MM.1S (cell line): ENCODE measurements around the gene SLIT1.

ENCODE experiments used
- DNase-seq: peaks from one replicate; pipeline ENCODE4 v3.0.0-alpha.2; 2015
- H2AFZ ChIP-seq: fragments of 300-600 bp; sonication (generic); 2 replicates; pipeline ENCODE4 v1.6.0; 2016; ENCODE audit warnings: antibody characterized with exemption, low read length
- H3F3A ChIP-seq: fragments of 300-600 bp; sonication (generic); 2 replicates; pipeline ENCODE4 v1.6.1; 2016; ENCODE audit warnings: mild to moderate bottlenecking, antibody characterized with exemption, low read length, moderate library complexity, mixed read lengths; ENCODE audit not compliant: insufficient read depth
- H3K27ac ChIP-seq: fragments of 300-600 bp; sonication (generic); 2 replicates; pipeline ENCODE4 v1.5.1; 2016; ENCODE audit warnings: mild to moderate bottlenecking, low read length
- H3K27me3 ChIP-seq: fragments of 300-600 bp; sonication (generic); replicated peaks from 2 replicates; pipeline ENCODE4 v1.6.0; 2016; ENCODE audit warnings: low read length; ENCODE audit not compliant: insufficient read depth
- H3K36me3 ChIP-seq: fragments of 300-600 bp; sonication (generic); replicated peaks from 2 replicates; pipeline ENCODE4 v1.6.1; 2016; ENCODE audit warnings: mild to moderate bottlenecking, low read length, mixed read lengths; ENCODE audit not compliant: insufficient read depth
- H3K4me1 ChIP-seq: fragments of 300-600 bp; sonication (generic); 2 replicates; pipeline ENCODE4 v1.6.1; 2016; ENCODE audit warnings: low read length, mixed read lengths
- H3K4me2 ChIP-seq: fragments of 300-600 bp; sonication (generic); 2 replicates; pipeline ENCODE4 v1.6.0; 2016; ENCODE audit warnings: low read depth, low read length
- H3K4me3 ChIP-seq: fragments of 300-600 bp; sonication (generic); 2 replicates; pipeline ENCODE4 v1.5.1; 2016; ENCODE audit warnings: low read length, mixed read lengths
- H3K79me2 ChIP-seq: fragments of 300-600 bp; sonication (generic); 2 replicates; pipeline ENCODE4 v1.6.1; 2016; ENCODE audit warnings: mixed run types, low read length, mixed read lengths
- H3K9ac ChIP-seq: fragments of 300-600 bp; sonication (generic); 2 replicates; pipeline ENCODE4 v1.6.1; 2016; ENCODE audit warnings: low read length, mixed read lengths
- H3K9me2 ChIP-seq: fragments of 300-600 bp; sonication (generic); replicated peaks from 2 replicates; pipeline ENCODE4 v1.6.1; 2016; ENCODE audit warnings: mild to moderate bottlenecking, low read length, mixed read lengths; ENCODE audit not compliant: insufficient read depth
- H3K9me3 ChIP-seq: fragments of 300-600 bp; sonication (generic); replicated peaks from 2 replicates; pipeline ENCODE4 v1.6.1; 2016; ENCODE audit warnings: mild to moderate bottlenecking, low read length, mixed read lengths; ENCODE audit not compliant: insufficient read depth
- H4K20me1 ChIP-seq: fragments of 300-600 bp; sonication (generic); 2 replicates; pipeline ENCODE4 v1.6.1; 2016; ENCODE audit warnings: mild to moderate bottlenecking, low read length, moderate library complexity, mixed read lengths; ENCODE audit not compliant: insufficient read depth
- CTCF ChIP-seq: fragments of 300-600 bp; sonication (generic); IDR thresholded peaks from 2 replicates; pipeline ENCODE4 v1.5.1; 2016; ENCODE audit warnings: antibody characterized with exemption, low read length, mixed read lengths
- EZH2 ChIP-seq: fragments of 300-600 bp; sonication (generic); optimal IDR thresholded peaks from 2 replicates; pipeline ENCODE3; 2017; ENCODE audit warnings: low read depth, mild to moderate bottlenecking, antibody characterized with exemption, low read length, mixed read lengths
- EZH2phosphoT487 ChIP-seq: fragments of 300-600 bp; sonication (generic); IDR thresholded peaks from 2 replicates; pipeline ENCODE4 v1.6.1; 2018; ENCODE audit warnings: antibody characterized with exemption, low read length

SLIT1 gene

GRCh38 chr10:97065128-97065527 is 120.6 kb downstream of the SLIT1 start:
- Histone ChIP-seq H3K36me3 (no peaks in the 10 kb centered on the region), H3K27ac (no peak overlapping the region), H3K4me2 (no peak overlapping the region), H3K4me3 (no peak overlapping the region), H3K9ac (no peak overlapping the region), H3F3A (no peaks in the 10 kb centered on the region), H3K4me1 (no peaks in the 10 kb centered on the region), H3K9me2 (no peaks in the 10 kb centered on the region), H3K79me2 (no peaks in the 10 kb centered on the region), H4K20me1 (no peaks in the 10 kb centered on the region), H2AFZ (no peak overlapping the region), H3K27me3 (peaks cover 23% of the 10 kb centered on the region), H3K9me3 (no peaks in the 10 kb centered on the region)
- TF ChIP-seq CTCF (no peak), EZH2 (no peak), EZH2phosphoT487 (no peak)
- no peak for DNase-seq

GRCh38 chr10:97063983-97064837 is 121.5 kb downstream of the SLIT1 start:
- no peak overlapping the region for H3K4me3 ChIP-seq
- H3K79me2 ChIP-seq, result no peaks in the 10 kb centered on the region
- no peaks in the 10 kb centered on the region for H3K9me2 ChIP-seq
- no peak overlapping the region for H2AFZ ChIP-seq
- no peaks in the 10 kb centered on the region for H3K9me3 ChIP-seq
- no peak overlapping the region for H3K4me2 ChIP-seq
- H3K36me3 ChIP-seq, result no peaks in the 10 kb centered on the region
- H3F3A ChIP-seq, result no peaks in the 10 kb centered on the region
- peaks cover 20% of the 10 kb centered on the region for H3K27me3 ChIP-seq
- no peaks in the 10 kb centered on the region for H4K20me1 ChIP-seq
- H3K27ac ChIP-seq, result no peak overlapping the region
- no peak for DNase-seq
- no peaks in the 10 kb centered on the region for H3K4me1 ChIP-seq
- H3K9ac ChIP-seq, result no peak overlapping the region
- TF ChIP-seq EZH2phosphoT487 (no peak), CTCF (no peak), EZH2 (no peak)

GRCh38 chr10:97063271-97063982 is 122.3 kb downstream of the SLIT1 start:
- peaks cover 20% of the 10 kb centered on the region for H3K27me3 ChIP-seq

More at GRCh38 chr10:97063271-97063982, 122.3 kb downstream of the SLIT1 start:
- Histone ChIP-seq H3K9me3 (no peaks in the 10 kb centered on the region), H3K9ac (no peak overlapping the region), H3K79me2 (no peaks in the 10 kb centered on the region), H3K9me2 (no peaks in the 10 kb centered on the region), H3F3A (no peaks in the 10 kb centered on the region), H3K4me2 (no peak overlapping the region), H3K4me1 (no peaks in the 10 kb centered on the region), H3K36me3 (no peaks in the 10 kb centered on the region), H4K20me1 (no peaks in the 10 kb centered on the region), H3K4me3 (no peak overlapping the region), H2AFZ (no peak overlapping the region), H3K27ac (no peak overlapping the region)
- DNase-seq, result no peak
- TF ChIP-seq CTCF (no peak), EZH2 (no peak), EZH2phosphoT487 (no peak)
